SH-SY5Y (cell line): Measurements from ENCODE around the gene APOLD1.

Source experiments
- GATA2 ChIP-seq: IDR thresholded peaks from 2 replicates; pipeline ENCODE4 v1.6.1; 2011; ENCODE audit warnings: mild to moderate bottlenecking, low read depth, low read length
- GATA3 ChIP-seq: IDR thresholded peaks from 2 replicates; pipeline ENCODE4 v1.6.1; 2011; ENCODE audit warnings: low read depth, mild to moderate bottlenecking, low read length, moderate library complexity

DNA sequence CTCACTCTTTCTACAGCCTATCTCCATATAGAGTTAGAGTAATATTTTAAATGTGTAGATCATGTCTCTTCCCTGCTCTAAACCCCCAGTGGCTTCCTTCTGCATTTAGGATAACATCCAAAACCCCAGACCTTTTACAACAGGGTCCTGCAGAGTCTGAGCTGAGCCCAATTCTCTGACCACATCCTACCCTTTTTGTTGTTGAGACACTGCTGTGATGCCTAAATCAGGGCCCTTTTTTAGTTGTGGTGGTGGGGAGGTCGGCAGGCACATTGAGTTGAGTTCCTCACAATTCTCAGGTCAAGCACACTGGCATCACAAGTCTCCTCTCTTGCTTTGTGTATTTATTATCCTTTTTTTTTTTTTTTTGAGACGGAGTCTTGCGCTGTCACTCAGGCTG, 25.9 kb downstream of the APOLD1 start:
- no peak for TF ChIP-seq GATA2
- no peak for TF ChIP-seq GATA3
